Measurements from ENCODE around the gene STK33. TPM values are rescaled to one million over a fixed set of nuclear protein-coding genes. Genes with fewer than 3 reads are reported as not detected.

The STK33 gene
- polyA plus RNA-seq, 1 of the 3 experiments (the other 2 are of a cell fraction): 12.3 TPM

DNA sequence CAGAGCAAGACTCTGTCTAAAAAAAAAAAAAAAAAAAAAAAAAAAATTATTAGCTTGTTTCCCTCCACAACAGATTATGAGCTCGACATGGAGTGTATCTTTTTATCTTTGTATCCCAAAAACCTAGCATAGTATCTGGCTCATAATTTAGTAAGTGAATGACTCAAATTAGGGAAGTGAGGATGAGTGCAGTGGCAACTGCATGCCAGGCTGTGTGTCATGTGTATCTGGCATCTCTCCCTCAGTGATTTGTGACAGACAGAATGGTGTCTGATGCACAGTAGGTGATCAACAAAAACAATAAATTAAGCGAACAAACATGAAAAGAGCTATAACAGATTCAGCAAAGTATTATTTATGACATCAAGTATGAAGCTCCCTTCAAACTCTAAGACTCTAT, 7.2 kb downstream of the STK33 start:
- no peak overlapping the region for H3K4me2 ChIP-seq
- no peak overlapping the region for H2AFZ ChIP-seq (ENCODE audit: low read depth)
- ChIA-PET CTCF (interaction anchor here (0.9 to 1.1 kb wide), 2 partner anchors 19 to 553 kb away, joined by 3 read pairs; no protein-coding TSS in a partner anchor), POLR2A (no interaction called here)
- no peaks in the 10 kb centered on the region for H4K20me1 ChIP-seq (ENCODE audit: insufficient read depth)
- WGBS (ENCODE audit: low lambda C conversion rate): 50% methylated on average over 2 of the region's 2 CpGs
- no peaks in the 10 kb centered on the region for H3K79me2 ChIP-seq (ENCODE audit: insufficient read depth)
- H3K9me2 ChIP-seq: no peaks in the 10 kb centered on the region
- no peak overlapping the region for H3K4me3 ChIP-seq (ENCODE audit: low read depth in 2 of 2, low read length in 1 of 2)
- H3F3A ChIP-seq (replicated peaks; ENCODE audit: insufficient read depth): peaks cover 14% of the 10 kb centered on the region
- H3K4me1 ChIP-seq (ENCODE audit: control insufficient read depth in 1 of 2, insufficient read depth in 2 of 2, low read depth in 1 of 2, low read length in 1 of 2): peaks cover 6% of the 10 kb centered on the region in 2 experiments; a peak in 2 of 4 replicates
- H3K27ac ChIP-seq (ENCODE audit: low read depth in 2 of 2, low read length in 1 of 2): no peak overlapping the region
- peak; percentile 6; the same call in 1 of the 2 replicates for TF ChIP-seq FOSL2 (IDR thresholded peaks at IDR 0.05; ENCODE audit: borderline replicate concordance, low read depth)
- no peak for TF ChIP-seq YY1 (IDR thresholded peaks at IDR 0.05; ENCODE audit: low read depth)
- TF ChIP-seq, protein P1, sequence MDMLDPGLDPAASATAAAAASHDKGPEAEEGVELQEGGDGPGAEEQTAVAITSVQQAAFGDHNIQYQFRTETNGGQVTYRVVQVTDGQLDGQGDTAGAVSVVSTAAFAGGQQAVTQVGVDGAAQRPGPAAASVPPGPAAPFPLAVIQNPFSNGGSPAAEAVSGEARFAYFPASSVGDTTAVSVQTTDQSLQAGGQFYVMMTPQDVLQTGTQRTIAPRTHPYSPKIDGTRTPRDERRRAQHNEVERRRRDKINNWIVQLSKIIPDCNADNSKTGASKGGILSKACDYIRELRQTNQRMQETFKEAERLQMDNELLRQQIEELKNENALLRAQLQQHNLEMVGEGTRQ (IDR thresholded peaks at IDR 0.05; ENCODE audit: borderline replicate concordance, low read depth, low read length): no peak
- TF ChIP-seq NFIC (IDR thresholded peaks at IDR 0.05; ENCODE audit: borderline replicate concordance): no peak
- TF ChIP-seq GABPA (IDR thresholded peaks at IDR 0.05; ENCODE audit: low read depth): no peak
- TF ChIP-seq, protein P2, sequence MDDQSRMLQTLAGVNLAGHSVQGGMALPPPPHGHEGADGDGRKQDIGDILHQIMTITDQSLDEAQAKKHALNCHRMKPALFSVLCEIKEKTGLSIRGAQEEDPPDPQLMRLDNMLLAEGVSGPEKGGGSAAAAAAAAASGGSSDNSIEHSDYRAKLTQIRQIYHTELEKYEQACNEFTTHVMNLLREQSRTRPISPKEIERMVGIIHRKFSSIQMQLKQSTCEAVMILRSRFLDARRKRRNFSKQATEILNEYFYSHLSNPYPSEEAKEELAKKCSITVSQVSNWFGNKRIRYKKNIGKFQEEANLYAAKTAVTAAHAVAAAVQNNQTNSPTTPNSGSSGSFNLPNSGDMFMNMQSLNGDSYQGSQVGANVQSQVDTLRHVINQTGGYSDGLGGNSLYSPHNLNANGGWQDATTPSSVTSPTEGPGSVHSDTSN (IDR thresholded peaks at IDR 0.05): peak; percentile 32
- peaks cover 0 to 4% of the 10 kb centered on the region in 2 experiments for H3K36me3 ChIP-seq (replicated peaks in 1 of 2; ENCODE audit: control insufficient read depth in 1 of 2, insufficient read depth in 2 of 2, low read length in 1 of 2)
- no peak overlapping the region for H3K9ac ChIP-seq
- no peaks in the 10 kb centered on the region for H3K9me3 ChIP-seq
- DNase-seq: no peak
- no peaks in the 10 kb centered on the region for H3K27me3 ChIP-seq (ENCODE audit: insufficient read depth)

DNA sequence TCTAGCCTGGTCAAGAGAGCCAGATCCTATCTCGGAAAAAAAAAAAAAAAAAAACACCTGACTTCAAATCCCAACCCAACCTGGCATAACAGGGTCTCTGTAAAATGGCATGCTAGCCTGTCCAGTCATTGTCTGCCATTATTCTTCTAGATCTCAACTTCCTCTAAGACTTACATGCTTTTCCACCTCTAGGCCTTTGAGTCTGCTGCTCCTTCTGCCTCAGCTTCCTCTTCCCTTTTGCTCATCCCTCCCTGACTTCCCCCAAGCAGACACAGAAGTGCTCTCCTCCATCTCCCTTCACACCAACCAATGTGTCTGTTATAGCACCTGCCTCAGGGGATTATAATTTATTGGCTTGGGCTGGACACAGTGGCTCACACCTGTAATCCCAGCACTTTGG, 7.8 kb downstream of the STK33 start:
- no peak overlapping the region for H3K4me3 ChIP-seq (ENCODE audit: low read depth in 2 of 2, low read length in 1 of 2)
- H4K20me1 ChIP-seq (ENCODE audit: insufficient read depth): no peaks in the 10 kb centered on the region
- H3K36me3 ChIP-seq (replicated peaks in 1 of 2; ENCODE audit: control insufficient read depth in 1 of 2, insufficient read depth in 2 of 2, low read length in 1 of 2): peaks cover 0 to 4% of the 10 kb centered on the region in 2 experiments
- 100% methylated on average over 1 of the region's 1 CpG for WGBS (ENCODE audit: low lambda C conversion rate)
- CTCF ChIA-PET: no interaction called here
- H2AFZ ChIP-seq (ENCODE audit: low read depth): no peak overlapping the region
- H3K9ac ChIP-seq: no peak overlapping the region
- H3K9me3 ChIP-seq: no peaks in the 10 kb centered on the region
- no peaks in the 10 kb centered on the region for H3K79me2 ChIP-seq (ENCODE audit: insufficient read depth)
- no peak for DNase-seq
- no peak overlapping the region for H3K4me2 ChIP-seq
- peaks cover 6% of the 10 kb centered on the region in 2 experiments; a peak in 2 of 4 replicates for H3K4me1 ChIP-seq (ENCODE audit: control insufficient read depth in 1 of 2, insufficient read depth in 2 of 2, low read depth in 1 of 2, low read length in 1 of 2)
- TF ChIP-seq FOXM1 (IDR thresholded peaks at IDR 0.05; ENCODE audit: low read depth) (no peak), GATA2 (CRISPR knock-in tag; IDR thresholded peaks at IDR 0.05) (no peak), NRF1 (IDR thresholded peaks at IDR 0.05; ENCODE audit: low read depth, low read length) (no peak), FOSL2 (IDR thresholded peaks at IDR 0.05; ENCODE audit: borderline replicate concordance, low read depth) (no peak), NFIC (IDR thresholded peaks at IDR 0.05; ENCODE audit: borderline replicate concordance) (no peak), SMC3 (IDR thresholded peaks at IDR 0.05; ENCODE audit: low read depth, low read length) (no peak), CHD2 (IDR thresholded peaks at IDR 0.05; ENCODE audit: low read length, partially characterized antibody) (no peak), FOXJ3 (CRISPR knock-in tag; IDR thresholded peaks at IDR 0.05) (no peak), MEF2A (IDR thresholded peaks at IDR 0.05; ENCODE audit: borderline replicate concordance, low read depth) (no peak), RCOR1 (IDR thresholded peaks at IDR 0.05; ENCODE audit: low read length) (no peak), ELF1 (IDR thresholded peaks at IDR 0.05) (no peak), JUND (IDR thresholded peaks at IDR 0.05) (no peak), TCF12 (IDR thresholded peaks at IDR 0.05) (no peak), SIN3A (IDR thresholded peaks at IDR 0.05; ENCODE audit: borderline replicate concordance, low read depth, low read length) (no peak), GABPA (IDR thresholded peaks at IDR 0.05; ENCODE audit: low read depth) (no peak), YY1 (IDR thresholded peaks at IDR 0.05; ENCODE audit: low read depth) (no peak)
- TF ChIP-seq, protein P1 (IDR thresholded peaks at IDR 0.05; ENCODE audit: borderline replicate concordance, low read depth, low read length): no peak
- TF ChIP-seq, protein P3, sequence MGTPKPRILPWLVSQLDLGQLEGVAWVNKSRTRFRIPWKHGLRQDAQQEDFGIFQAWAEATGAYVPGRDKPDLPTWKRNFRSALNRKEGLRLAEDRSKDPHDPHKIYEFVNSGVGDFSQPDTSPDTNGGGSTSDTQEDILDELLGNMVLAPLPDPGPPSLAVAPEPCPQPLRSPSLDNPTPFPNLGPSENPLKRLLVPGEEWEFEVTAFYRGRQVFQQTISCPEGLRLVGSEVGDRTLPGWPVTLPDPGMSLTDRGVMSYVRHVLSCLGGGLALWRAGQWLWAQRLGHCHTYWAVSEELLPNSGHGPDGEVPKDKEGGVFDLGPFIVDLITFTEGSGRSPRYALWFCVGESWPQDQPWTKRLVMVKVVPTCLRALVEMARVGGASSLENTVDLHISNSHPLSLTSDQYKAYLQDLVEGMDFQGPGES (IDR thresholded peaks at IDR 0.05; ENCODE audit: low read depth, low read length): no peak
- TF ChIP-seq, protein P4, sequence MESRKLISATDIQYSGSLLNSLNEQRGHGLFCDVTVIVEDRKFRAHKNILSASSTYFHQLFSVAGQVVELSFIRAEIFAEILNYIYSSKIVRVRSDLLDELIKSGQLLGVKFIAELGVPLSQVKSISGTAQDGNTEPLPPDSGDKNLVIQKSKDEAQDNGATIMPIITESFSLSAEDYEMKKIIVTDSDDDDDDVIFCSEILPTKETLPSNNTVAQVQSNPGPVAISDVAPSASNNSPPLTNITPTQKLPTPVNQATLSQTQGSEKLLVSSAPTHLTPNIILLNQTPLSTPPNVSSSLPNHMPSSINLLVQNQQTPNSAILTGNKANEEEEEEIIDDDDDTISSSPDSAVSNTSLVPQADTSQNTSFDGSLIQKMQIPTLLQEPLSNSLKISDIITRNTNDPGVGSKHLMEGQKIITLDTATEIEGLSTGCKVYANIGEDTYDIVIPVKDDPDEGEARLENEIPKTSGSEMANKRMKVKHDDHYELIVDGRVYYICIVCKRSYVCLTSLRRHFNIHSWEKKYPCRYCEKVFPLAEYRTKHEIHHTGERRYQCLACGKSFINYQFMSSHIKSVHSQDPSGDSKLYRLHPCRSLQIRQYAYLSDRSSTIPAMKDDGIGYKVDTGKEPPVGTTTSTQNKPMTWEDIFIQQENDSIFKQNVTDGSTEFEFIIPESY (IDR thresholded peaks at IDR 0.05; ENCODE audit: borderline replicate concordance, low read depth): no peak
- TF ChIP-seq, protein P5, sequence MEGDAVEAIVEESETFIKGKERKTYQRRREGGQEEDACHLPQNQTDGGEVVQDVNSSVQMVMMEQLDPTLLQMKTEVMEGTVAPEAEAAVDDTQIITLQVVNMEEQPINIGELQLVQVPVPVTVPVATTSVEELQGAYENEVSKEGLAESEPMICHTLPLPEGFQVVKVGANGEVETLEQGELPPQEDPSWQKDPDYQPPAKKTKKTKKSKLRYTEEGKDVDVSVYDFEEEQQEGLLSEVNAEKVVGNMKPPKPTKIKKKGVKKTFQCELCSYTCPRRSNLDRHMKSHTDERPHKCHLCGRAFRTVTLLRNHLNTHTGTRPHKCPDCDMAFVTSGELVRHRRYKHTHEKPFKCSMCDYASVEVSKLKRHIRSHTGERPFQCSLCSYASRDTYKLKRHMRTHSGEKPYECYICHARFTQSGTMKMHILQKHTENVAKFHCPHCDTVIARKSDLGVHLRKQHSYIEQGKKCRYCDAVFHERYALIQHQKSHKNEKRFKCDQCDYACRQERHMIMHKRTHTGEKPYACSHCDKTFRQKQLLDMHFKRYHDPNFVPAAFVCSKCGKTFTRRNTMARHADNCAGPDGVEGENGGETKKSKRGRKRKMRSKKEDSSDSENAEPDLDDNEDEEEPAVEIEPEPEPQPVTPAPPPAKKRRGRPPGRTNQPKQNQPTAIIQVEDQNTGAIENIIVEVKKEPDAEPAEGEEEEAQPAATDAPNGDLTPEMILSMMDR (IDR thresholded peaks at IDR 0.05): no peak
- H3K27me3 ChIP-seq (ENCODE audit: insufficient read depth): no peaks in the 10 kb centered on the region
- no peak overlapping the region for H3K27ac ChIP-seq (ENCODE audit: low read depth in 2 of 2, low read length in 1 of 2)
- H3F3A ChIP-seq (replicated peaks; ENCODE audit: insufficient read depth): peaks cover 14% of the 10 kb centered on the region
- no peaks in the 10 kb centered on the region for H3K9me2 ChIP-seq
- POLR2A ChIA-PET: no interaction called here
